SU-DHL-6 (cell line): ENCODE results near the gene PKIB.

Experiments used
- H2AFZ ChIP-seq: fragments of 200-600 bp; sonication (generic); 2 replicates; pipeline ENCODE4 v1.6.1; 2014; ENCODE audit warnings: low read depth, mild to moderate bottlenecking, moderate library complexity, mixed read lengths, antibody characterized with exemption, low read length; ENCODE audit not compliant: severe bottlenecking
- H3F3A ChIP-seq: fragments of 200-600 bp; shearing (Covaris generic); 2 replicates; pipeline ENCODE4 v1.6.0; 2016; ENCODE audit warnings: antibody characterized with exemption, mild to moderate bottlenecking; ENCODE audit not compliant: insufficient read depth
- H3K27ac ChIP-seq: fragments of 200-600 bp; sonication (generic); 2 replicates; pipeline ENCODE4 v1.5.1; 2016; ENCODE audit warnings: low read depth, mild to moderate bottlenecking, low read length, moderate library complexity, mixed read lengths
- H3K27me3 ChIP-seq: fragments of 200-600 bp; sonication (generic), shearing (Covaris generic); 2 replicates; pipeline ENCODE4 v1.6.0; 2014; ENCODE audit warnings: mild to moderate bottlenecking, low read length
- H3K36me3 ChIP-seq: fragments of 200-600 bp; sonication (generic); 2 replicates; pipeline ENCODE4 v1.6.1; 2014; ENCODE audit warnings: mild to moderate bottlenecking, low read length, mixed read lengths
- H3K4me2 ChIP-seq: fragments of 300-600, 200-600 bp; shearing (Covaris generic), sonication (generic); 2 replicates; pipeline ENCODE4 v1.6.0; 2014; ENCODE audit warnings: low read length, low read depth, mild to moderate bottlenecking; ENCODE audit not compliant: poor library complexity, severe bottlenecking
- H3K4me3 ChIP-seq: fragments of 200-600 bp; sonication (generic); 2 replicates; pipeline ENCODE4 v1.5.1; 2014; ENCODE audit warnings: antibody characterized with exemption, low read length, mild to moderate bottlenecking, mixed read lengths; ENCODE audit not compliant: insufficient read depth, poor library complexity, severe bottlenecking
- H3K79me2 ChIP-seq: fragments of 200-600 bp; sonication (generic); 2 replicates; pipeline ENCODE4 v1.6.1; 2014; ENCODE audit warnings: mild to moderate bottlenecking, low read length, moderate library complexity; ENCODE audit not compliant: insufficient read depth
- H3K9ac ChIP-seq: fragments of 200-600 bp; sonication (generic); 2 replicates; pipeline ENCODE4 v1.7.0; 2014; ENCODE audit warnings: mild to moderate bottlenecking, low read length
- H3K9me2 ChIP-seq: fragments of 200-600 bp; sonication (generic); replicated peaks from 2 replicates; pipeline ENCODE4 v1.6.1; 2014; ENCODE audit warnings: low read length; ENCODE audit not compliant: insufficient read depth
- H3K9me3 ChIP-seq: fragments of 200-600 bp; sonication (generic); 2 replicates; pipeline ENCODE4 v1.6.1; 2014; ENCODE audit warnings: low read length, mixed read lengths; ENCODE audit not compliant: insufficient read depth
- H4K20me1 ChIP-seq: fragments of 200-600 bp; sonication (generic); 2 replicates; pipeline ENCODE4 v1.6.1; 2014; ENCODE audit warnings: low read depth, mild to moderate bottlenecking, antibody characterized with exemption, low read length, moderate library complexity, mixed read lengths
- EZH2phosphoT487 ChIP-seq: fragments of 200-600 bp; sonication (generic), shearing (Covaris generic); conservative IDR thresholded peaks from 2 replicates; pipeline ENCODE4 v1.6.1; 2018; ENCODE audit warnings: mild to moderate bottlenecking, antibody characterized with exemption, low read length, moderate library complexity, mixed read lengths
- TF ChIP-seq, protein P1 (sequence below): fragments of 200-600 bp; sonication (generic); IDR thresholded peaks from one replicate; pipeline ENCODE4 v1.5.1; 2017; ENCODE audit warnings: antibody characterized with exemption, mild to moderate bottlenecking, low read length, moderate library complexity; ENCODE audit not compliant: insufficient read depth, poor library complexity, severe bottlenecking

Gene PKIB

DNA sequence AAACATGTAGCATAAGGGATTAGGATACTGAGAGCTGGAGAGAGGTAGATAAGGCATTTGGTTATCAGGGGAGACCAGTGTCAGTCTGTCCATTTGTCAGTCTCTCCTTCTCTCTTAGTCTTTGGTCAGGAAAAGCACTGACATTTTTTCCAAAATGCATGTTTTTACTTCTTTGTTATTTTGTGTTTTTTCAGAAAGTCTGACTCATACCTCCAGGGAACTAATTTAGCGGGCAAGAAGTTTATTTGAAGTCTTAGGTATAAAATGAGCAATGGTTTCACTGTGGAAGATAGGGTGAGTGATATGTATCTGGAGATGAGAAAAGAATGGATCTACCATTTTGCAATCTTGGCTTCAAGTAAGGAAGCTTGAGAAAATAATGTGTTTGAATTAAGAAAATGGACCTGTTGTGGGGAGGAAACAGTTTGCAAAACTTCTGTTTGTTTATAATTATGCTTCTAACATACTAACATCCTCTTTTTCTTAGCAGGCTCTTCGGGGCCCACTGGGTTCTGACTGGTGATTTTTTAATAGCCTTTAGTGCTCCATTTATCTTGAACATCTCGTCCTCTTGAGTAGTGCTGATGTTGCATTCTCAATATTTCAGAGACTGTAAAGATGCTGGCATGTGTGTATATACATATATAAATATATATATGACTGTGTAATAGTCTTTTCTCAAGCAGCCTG lies 102.4 kb downstream of the PKIB start:
- H3K9me3 ChIP-seq = no peaks in the 10 kb centered on the region
- no peak overlapping the region for H2AFZ ChIP-seq
- H3F3A ChIP-seq = no peaks in the 10 kb centered on the region
- no peak overlapping the region for H3K4me3 ChIP-seq
- H3K9me2 ChIP-seq = no peaks in the 10 kb centered on the region
- H3K9ac ChIP-seq = no peak overlapping the region
- no peak overlapping the region for H3K4me2 ChIP-seq
- no peaks in the 10 kb centered on the region for H3K36me3 ChIP-seq
- no peak for TF ChIP-seq EZH2phosphoT487
- TF ChIP-seq, protein P1, sequence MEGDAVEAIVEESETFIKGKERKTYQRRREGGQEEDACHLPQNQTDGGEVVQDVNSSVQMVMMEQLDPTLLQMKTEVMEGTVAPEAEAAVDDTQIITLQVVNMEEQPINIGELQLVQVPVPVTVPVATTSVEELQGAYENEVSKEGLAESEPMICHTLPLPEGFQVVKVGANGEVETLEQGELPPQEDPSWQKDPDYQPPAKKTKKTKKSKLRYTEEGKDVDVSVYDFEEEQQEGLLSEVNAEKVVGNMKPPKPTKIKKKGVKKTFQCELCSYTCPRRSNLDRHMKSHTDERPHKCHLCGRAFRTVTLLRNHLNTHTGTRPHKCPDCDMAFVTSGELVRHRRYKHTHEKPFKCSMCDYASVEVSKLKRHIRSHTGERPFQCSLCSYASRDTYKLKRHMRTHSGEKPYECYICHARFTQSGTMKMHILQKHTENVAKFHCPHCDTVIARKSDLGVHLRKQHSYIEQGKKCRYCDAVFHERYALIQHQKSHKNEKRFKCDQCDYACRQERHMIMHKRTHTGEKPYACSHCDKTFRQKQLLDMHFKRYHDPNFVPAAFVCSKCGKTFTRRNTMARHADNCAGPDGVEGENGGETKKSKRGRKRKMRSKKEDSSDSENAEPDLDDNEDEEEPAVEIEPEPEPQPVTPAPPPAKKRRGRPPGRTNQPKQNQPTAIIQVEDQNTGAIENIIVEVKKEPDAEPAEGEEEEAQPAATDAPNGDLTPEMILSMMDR = no peak
- no peaks in the 10 kb centered on the region for H3K79me2 ChIP-seq
- H3K27me3 ChIP-seq = no peaks in the 10 kb centered on the region
- no peaks in the 10 kb centered on the region for H4K20me1 ChIP-seq
- no peak overlapping the region for H3K27ac ChIP-seq

- Histone ChIP-seq H3K9me2 (no peaks in the 10 kb centered on the region), H3K27me3 (no peaks in the 10 kb centered on the region), H3K36me3 (no peaks in the 10 kb centered on the region), H3F3A (no peaks in the 10 kb centered on the region), H3K9ac (no peak overlapping the region), H3K9me3 (no peaks in the 10 kb centered on the region), H3K4me3 (no peak overlapping the region), H3K79me2 (no peaks in the 10 kb centered on the region), H3K4me2 (no peak overlapping the region), H2AFZ (no peak overlapping the region), H4K20me1 (no peaks in the 10 kb centered on the region), H3K27ac (no peak overlapping the region)
- no peak for TF ChIP-seq EZH2phosphoT487
- TF ChIP-seq, protein P1 = no peak
Measured at GRCh38 chr6:122713138-122713537, 102.9 kb downstream of the PKIB start.

DNA sequence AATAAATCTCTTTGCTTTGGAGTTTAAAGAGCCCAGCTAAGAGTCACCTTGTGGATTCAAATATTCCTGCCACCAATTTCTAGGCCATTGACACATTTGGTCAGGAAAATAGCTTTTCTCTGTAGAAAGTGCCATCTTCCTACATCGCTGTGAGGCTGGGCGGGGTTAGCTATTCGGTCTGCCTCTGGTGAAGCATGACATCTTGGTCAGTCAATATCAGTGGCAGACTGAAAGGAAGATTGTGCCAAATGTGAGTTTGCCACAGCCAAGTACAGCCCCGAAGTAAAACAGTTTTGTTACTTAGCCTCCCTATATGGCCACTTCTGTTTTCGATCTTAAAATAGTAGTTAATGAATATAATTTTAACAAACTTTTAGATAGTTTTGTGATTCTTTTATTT lies 103.9 kb downstream of the PKIB start:
- no peak overlapping the region for H3K4me3 ChIP-seq
- no peaks in the 10 kb centered on the region for H3K79me2 ChIP-seq
- no peaks in the 10 kb centered on the region for H4K20me1 ChIP-seq
- H3K27ac ChIP-seq = no peak overlapping the region
- H3K4me2 ChIP-seq = no peak overlapping the region
- TF ChIP-seq EZH2phosphoT487 = no peak
- TF ChIP-seq, protein P1 = no peak
- no peaks in the 10 kb centered on the region for H3K9me3 ChIP-seq
- no peaks in the 10 kb centered on the region for H3K27me3 ChIP-seq
- H3K36me3 ChIP-seq = no peaks in the 10 kb centered on the region
- H3K9me2 ChIP-seq = no peaks in the 10 kb centered on the region
- no peak overlapping the region for H2AFZ ChIP-seq
- no peak overlapping the region for H3K9ac ChIP-seq
- no peaks in the 10 kb centered on the region for H3F3A ChIP-seq
